Hindlimb muscle (tissue), 1 donor: ENCODE data around the gene ZNF805. TPM values are rescaled to one million over a fixed set of nuclear protein-coding genes. Genes with fewer than 3 reads are reported as not detected.
"Not testable (repeated sequence)": the region's sequence is repeated elsewhere in the genome, so short reads cannot be mapped to it uniquely, and the experiment has no call there.

Source experiments
- DNase-seq: peaks from one replicate; pipeline ENCODE4 v3.0.0-alpha.2; 2013
- polyA plus RNA-seq: library from polyadenylated mRNA; unstranded; fragments of 120-200 nt; gene quantifications from one replicate; pipeline ENCODE4 v1.2.1, GENCODE V29; 2013; ENCODE audit not compliant: insufficient read length

Gene ZNF805
- 4.9 TPM for polyA plus RNA-seq

GRCh38 chr19:57240311-57241090 is at the start of gene ZNF805:
Gene ZNF805 (plus strand): TSS chr19:57240632. CDS start chr19:57240892, 260 bp downstream.
- peak; percentile 96 for DNase-seq

DNA sequence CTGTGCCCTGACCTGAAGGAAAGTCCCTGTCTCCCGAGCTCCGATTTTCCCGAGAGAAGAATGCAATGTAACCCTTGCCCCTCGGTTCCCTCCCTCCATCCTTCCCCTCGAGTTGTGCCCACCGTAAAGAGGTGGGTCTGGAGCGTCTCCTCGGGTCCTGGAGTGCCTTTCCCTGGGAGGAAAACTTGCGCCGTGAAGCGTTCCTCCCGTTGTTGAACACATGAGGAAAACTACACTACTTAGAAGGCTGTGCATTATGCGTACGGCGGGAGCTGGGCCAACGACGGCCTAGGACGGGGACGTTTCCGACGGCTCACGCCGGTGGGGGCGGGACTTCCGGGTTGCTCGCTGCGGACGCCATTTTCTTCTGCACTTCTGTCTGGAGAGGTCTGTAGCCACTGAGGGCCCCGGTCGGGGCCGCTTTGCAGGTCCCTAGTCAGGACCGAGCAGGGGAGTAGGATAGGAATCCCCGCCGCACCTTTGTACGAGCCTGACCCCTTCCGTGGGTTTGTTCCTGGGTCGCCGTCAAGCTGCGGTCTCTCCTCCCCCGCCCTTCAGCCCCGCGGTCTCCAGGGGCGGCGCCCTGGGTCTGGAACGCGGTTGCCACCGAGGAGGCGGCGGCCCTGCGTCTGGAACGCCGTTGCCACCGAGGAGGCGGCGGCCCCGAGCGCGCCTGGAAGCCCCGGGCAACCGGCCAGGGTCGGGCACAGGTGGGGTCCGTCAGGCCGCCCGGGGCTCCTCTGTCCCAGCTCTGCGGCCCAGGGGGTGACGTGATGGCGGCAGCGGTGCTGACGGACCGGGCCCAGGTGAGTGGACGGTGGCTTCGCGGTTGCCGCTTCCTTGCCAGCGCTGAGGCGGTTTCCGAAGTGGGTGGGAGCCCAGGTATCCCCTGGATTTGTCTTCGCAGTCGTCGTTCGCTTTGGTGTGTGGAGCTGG is 49.0 kb upstream of the ZNF805 start, which contains the start of gene ZNF264:
TSS of gene ZNF264 (plus strand) at position 360 of the 936 bp plus-strand sequence. CDS start at position 774, 414 bp downstream.
- peak; percentile 94 for DNase-seq

- no peak for DNase-seq
These were observed 48.4 kb upstream of the ZNF805 start for GRCh38 chr19:57192077-57192420.

DNA sequence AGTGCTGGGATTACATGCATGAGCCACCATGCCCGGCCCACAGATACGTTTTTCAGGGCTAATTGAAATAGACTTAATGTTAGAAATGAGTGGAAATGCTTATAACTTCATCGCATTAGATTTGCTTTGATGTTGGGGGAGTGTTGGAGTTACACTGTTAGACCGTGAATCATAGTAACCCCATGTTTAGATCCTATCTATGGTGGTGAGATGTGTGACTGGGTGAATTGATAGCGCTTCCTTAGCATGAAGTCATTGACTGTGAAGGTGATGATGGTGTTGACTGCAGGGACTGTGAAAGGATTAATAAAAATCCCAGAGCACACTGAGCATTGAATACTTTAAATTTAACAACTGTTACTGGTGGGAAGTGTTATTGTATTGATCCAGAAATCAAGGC is 47.4 kb upstream of the ZNF805 start:
- no peak for DNase-seq

DNA sequence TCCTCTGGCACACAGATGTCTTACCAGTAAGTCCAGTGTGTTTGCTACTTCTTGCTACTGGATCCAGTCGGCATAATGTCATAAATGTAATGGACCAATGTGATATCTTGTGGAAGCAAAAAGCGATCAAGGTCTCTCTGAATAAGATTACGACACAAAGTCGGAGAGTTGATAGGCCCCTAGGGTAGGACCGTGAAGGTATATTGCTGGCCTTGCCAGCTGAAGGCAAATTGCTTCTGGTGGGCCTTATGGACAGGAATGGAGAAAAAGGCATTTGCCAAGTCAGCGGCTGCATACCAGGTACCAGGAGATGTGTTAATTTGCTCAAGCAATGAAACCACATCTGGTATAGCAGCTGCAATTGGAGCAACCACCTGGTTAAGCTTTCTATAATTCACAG is 42.6 kb upstream of the ZNF805 start:
- not testable (repeated sequence) for DNase-seq

DNA sequence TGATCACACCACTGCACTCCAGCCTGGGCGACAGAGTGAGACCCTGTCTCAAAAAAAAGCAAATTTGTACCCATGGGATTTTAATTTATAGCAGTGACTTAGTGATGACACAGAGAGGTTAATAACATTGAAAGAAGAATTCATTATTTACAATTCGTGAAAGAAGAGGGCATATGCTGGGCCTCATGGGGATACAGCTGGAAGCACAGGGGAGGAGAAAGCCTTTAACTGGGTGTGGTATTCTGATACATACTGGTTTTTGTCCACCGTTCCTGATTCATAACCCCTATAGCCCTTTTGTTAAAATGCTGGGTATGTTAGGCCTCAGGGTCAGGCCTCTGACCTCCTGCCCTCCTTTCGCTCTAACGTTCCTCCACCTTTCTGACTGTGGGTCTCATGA is 38.3 kb upstream of the ZNF805 start:
- DNase-seq, result no peak

DNA sequence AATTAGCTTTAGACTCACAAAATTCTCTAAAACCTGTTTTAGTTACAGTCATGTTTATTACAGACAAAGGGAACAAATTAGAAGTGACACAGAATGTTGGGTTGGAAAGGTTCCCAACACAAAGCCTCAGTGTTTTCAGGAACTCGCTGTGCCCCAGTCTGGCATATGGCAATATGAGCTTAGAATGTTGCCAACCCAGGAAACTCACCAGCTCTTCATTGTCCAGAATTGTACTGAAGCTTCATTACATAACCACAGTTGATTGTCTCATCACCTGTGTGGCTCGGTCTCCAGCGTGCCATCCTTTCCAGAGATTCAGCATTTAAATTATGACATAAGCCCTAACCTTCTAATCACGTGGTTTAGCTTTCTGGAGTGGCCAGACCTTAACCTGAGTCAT is 30.1 kb upstream of the ZNF805 start:
- DNase-seq, result no peak

GRCh38 chr19:57212109-57212508 is 28.3 kb upstream of the ZNF805 start:
- DNase-seq, result no peak

GRCh38 chr19:57227502-57227901 is 12.9 kb upstream of the ZNF805 start:
- no peak for DNase-seq

DNA sequence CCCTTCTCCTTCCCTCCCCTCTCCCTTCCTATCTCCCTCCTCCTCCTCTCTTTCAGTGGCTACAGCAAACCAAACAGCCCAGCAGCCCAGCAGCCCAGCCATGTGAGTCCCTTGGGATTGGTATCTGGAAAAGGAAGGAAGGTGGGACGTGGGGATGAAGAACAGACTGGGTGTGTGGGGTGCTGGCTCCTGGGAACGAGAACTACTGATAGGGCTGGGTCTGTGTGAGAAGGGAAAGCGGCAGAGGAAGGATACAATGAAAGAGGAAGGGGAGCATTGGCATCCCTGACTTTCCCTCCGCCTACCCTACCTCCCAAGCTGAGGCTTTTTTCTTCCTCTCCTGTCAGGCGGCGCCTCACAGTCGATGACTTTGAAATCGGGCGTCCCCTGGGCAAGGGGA is 8.7 kb upstream of the ZNF805 start:
- no peak for DNase-seq

DNA sequence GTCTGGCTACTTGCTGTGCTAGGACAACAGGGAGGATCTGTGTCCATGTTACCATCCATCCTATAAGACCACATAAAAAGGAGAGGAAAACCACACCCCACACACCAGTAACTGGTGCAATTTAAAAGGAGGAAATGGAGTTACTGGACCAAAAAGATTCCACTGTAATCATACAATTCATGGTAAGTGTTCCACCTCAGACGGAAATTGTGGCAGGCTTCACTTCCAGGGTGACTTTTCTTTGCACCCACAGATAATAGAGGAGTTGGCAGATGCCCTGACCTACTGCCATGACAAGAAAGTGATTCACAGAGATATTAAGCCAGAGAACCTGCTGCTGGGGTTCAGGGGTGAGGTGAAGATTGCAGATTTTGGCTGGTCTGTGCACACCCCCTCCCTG is 7.2 kb upstream of the ZNF805 start:
- no peak for DNase-seq

GRCh38 chr19:57239982-57240310 is 486 bp upstream of the ZNF805 start:
- no peak for DNase-seq

DNA sequence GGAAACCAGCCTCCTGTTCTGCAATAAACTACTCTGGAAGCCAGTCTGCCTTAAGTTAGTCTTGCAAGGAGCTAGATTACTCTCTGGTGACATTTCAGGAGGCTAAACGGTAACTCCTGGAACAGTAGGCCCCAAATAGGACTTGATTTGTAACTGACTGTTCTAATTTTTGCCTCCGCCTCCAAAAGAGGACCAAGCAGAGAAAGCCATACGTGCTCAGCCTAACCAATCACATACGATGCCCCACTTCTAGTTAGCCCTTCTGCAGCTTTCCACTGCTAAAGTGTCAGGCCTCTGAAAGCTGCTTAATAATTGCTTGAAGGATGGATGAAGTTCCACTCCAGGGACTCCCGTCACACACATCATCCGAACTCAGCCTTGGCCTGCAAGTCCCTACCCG is 744 bp downstream of the ZNF805 start:
- DNase-seq, result peak; percentile 20

GRCh38 chr19:57242821-57243220 is 2.4 kb downstream of the ZNF805 start:
- DNase-seq, result no peak

DNA sequence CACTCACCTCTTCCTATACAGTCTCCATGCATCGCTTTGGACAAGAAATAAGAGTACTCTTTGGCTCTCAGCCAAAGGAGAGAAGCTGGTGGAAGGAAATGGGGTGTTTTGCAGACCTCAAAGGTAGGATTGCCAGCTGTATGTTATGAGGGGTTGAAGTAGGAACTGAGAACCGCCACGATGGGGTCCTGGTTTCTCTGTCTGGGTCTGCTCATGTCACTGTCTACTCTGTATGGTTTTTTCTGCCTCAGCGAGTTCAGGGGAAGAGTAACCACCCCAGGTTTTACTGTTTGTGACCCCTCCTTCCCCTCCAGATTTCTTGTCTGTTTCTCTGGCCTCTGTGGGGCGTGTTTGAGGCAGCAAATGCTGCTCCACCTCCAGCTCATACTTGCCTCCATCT is 4.1 kb downstream of the ZNF805 start:
- DNase-seq, result no peak

DNA sequence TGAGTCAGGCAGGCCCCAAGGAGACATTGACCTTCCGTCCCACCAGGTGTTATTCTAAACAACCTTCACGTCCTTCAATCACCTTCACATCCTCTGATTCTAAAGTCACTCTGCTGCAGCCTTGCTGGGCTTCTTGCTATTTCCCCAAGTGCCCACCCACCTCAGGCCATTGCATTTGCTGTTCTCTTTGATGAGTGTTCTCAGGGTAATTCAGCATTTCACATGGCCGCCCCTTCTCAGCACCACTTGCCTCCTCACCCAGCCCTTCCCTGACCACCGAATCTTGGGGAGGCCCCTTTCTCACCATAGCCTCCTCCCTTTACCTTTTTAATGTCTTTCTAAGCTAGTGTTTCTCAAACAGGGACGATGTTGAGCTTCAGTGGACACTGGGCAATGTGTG is 4.6 kb downstream of the ZNF805 start:
- DNase-seq, result no peak

DNA sequence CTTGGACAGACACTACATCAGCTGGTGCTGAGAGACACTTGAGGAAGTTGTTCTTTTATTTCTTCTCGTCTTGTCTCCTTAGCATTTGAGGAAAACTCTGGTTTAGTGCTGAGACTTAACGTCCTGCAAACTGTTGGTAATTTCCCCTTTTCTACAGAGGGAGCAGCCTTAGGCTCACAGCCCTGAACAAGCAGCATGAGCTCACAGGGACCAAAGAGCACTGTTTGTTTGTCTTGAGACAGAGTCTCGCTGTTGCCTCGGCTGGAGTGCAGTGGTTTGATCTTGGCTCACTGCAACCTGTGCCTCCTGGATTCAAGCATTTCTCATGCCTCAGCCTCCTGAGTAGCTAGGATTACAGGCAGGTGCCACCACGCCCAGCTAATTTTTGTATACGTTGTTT is 5.5 kb downstream of the ZNF805 start:
- DNase-seq, result no peak

- DNase-seq, result no peak
These were observed 8.2 kb downstream of the ZNF805 start for GRCh38 chr19:57248646-57249045.

GRCh38 chr19:57249329-57249728 is 8.9 kb downstream of the ZNF805 start:
- DNase-seq, result no peak

GRCh38 chr19:57253767-57254166 is 13.3 kb downstream of the ZNF805 start:
- DNase-seq, result not testable (repeated sequence)

DNA sequence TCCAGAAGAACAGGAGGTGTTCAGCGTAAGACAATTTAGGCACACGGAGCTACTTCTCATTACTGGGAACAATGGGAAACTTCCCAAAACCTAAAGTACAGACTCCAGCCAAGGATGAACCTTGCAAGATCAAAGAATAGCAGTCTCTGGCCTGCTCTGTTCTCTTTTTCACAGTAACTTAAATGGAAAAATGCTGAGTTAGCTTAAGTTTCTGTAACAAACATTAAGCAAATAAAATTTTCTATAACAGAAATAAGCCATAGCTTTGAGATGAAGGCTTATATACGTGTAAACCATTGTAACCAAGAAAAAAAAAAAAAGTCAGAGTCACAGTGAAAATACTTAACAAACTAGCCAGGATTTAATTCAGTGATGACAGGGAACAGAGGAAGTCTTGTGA is 21.6 kb downstream of the ZNF805 start:
- DNase-seq, result no peak

DNA sequence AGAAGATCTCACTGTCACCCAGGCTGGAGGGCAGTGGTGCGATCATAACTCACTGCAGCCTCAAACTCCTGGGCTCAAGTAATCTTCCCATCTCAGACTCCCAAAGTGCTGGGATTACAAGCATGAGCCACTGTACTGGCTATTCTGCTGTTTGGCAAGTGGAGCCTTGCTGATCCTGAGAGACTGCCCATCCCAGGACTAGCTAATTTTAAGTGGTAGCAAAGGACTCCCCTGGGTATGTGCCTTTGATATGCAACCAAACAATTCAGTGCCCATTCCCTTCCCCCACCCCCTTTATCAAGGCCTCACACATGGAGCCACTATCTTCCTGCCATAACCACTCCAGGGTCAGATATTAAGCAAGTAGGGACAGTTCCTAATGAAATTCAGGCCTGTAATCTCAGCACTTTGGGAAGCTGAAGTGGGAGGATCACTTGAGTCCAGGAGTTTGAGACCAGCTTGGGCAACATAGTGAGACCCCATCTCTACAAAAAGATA is 22.9 kb downstream of the ZNF805 start:
- no peak for DNase-seq

DNA sequence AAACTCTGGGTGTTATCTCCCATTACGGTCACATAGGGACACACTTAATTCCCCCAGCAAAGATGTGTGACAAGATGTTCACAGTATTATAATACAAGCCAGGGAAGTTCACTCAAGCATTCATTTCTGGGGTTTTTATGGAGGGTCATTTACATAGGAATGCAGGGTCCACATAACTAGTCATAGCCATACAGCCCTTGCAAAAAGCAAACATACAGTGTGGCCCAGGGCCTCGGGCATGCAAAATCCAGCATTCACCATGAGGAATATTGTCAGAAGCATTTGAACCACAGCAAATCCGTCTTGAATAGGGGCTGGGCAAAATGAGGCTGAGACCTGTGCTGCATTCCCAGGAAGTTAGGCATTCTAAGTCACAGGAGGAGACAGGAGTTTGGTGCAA is 26.9 kb downstream of the ZNF805 start:
- no peak for DNase-seq
